Renal pelvis (tissue), 4 donors: ENCODE data around the gene TMCO4. TPM values are rescaled to one million over a fixed set of nuclear protein-coding genes. Genes with fewer than 3 reads are reported as not detected.
A peak's percentile ranks its signal among the peaks of the same experiment; 100 is the strongest.

ENCODE experiments used
- DNase-seq: peaks from one replicate; pipeline ENCODE4 v3.0.0-alpha.2; 2013
- polyA plus RNA-seq, 3 donors: library from polyadenylated mRNA; unstranded; fragments of 120-200 nt; gene quantifications; one replicate each; pipeline ENCODE4 v1.2.1, GENCODE V29; 2013; ENCODE audit not compliant: insufficient read length in 3 of 3

The TMCO4 gene
- polyA plus RNA-seq, 3 donors: 19.0 to 21.5 (median 21.3) TPM

DNA sequence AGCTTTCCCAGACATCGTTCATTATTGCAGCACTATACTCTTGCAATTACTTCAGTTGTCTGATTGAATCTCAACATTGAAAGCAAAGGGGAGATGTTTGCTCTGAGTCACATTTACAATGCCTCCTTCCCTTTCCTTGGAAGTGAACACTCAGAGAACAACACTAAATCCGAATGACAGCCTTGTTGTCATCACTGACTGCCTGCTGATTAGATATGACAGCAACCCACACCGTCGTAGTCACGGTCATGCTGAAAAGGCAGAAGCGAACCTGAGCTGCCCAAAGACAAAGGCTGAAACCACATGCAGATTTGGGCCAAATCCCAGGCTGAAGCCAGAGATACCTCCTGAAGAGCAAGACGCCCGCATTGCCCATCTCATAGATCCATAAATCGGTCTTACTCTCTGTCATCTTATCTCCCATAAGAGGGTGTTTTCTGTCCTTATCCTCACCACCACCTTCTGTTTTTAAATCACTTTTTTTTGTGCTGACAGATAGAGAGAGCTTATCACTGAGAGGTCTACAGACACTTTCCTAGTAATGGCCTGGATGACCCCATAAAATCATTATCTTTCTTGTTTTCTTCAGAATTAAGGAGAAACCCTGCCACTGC lies 47.5 kb downstream of the TMCO4 start:
- DNase-seq: no peak

- no peak for DNase-seq
These were observed 48.8 kb downstream of the TMCO4 start for GRCh38 chr1:19750882-19751276.

DNA sequence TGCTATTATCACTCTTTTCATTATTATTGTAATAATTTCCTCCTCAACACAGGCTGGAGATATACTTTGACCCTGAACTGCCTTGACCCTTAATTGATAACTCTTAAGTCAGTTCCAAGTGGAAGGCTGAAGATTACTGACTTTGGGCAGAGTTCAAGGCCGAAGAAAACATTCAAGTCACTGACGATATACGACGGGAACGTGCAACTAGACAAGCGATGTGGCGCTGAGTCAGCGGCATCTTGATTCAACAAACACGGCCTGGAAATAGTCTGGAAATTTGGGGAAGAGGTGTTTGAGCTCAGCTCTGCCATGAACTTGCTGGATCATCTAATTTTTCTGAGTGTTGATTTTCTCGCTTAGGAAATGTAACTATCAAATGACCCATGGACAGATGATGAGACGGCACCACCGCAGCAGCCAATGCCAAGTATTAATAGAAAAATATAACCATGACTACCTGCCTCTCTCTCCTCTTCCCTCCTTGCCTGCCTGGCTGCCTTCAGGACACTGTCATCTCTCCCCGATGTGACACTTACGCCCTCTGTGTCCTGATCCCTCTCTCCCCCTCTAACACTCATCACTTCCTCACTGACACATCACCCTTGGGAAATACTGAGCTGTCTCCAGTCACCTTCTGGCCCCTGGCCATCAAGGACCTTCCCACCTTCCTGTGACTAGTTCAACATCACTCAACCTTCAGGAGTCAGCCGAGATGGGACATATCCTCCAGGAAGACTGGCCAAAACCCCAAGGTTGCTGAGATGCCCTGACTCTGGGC lies 49.4 kb downstream of the TMCO4 start:
- no peak for DNase-seq

- DNase-seq: no peak
These were observed 50.0 kb downstream of the TMCO4 start for GRCh38 chr1:19749685-19750084.

DNA sequence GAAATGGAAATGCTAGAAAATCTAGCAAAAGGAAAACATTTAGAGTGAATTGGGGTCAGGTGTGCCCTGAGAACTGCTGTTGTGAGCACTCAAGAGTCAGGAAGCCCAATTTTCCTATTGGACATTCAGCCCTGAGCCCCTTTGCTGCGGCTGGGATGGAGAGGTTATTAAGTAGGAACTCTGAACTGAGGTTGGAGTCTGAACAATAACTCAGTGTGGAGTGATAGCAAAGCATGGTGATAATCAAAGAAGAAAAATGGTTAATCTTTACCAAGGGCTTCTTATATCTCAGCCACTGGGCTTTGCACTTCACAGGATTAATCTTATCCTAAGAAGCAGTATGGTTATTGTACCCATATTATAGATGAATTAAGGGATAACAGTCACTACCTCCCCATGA lies 52.0 kb downstream of the TMCO4 start:
- no peak for DNase-seq

GRCh38 chr1:19744886-19745285 lies 54.8 kb downstream of the TMCO4 start:
- DNase-seq: no peak

DNA sequence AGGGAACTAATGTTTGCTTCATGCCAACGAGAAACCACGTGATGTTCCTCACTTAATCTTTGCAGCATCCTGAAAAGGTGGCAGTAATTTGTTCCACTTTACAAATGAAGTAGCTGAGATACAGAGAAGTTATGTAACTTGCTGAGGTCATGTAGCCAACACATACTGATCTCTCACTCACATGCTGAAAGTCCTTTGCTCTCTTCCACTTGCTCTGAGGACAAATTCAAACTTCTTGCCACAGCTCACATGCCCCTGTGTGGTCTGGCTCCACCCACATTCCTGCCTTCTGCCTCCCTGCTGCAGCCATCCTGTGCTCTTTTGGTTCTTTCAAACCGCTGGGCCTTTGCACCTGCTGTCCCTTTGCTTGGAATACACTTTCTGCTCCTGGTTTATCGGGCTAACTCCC lies 55.4 kb downstream of the TMCO4 start:
- DNase-seq: no peak

DNA sequence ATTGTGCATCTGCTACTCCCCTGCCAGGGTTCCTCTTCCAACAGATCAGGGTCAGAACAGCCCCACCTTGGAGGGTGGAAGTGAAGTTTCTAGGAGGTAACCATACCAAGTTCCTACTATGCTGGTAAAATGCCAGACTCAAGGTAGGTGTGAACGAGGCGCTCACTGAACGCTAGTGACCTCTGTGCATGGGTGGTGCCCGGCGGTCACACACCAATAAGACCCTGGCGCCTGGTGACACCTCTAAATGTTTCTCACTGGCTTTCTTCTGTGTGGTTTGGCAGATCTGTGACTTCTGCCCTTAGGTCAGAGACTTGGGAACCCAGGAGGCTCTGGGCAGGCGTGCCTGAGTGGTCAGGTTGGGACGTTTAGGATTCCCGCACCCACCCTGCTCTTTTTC lies 55.9 kb downstream of the TMCO4 start:
- no peak for DNase-seq

- no peak for DNase-seq
These were observed 56.5 kb downstream of the TMCO4 start for GRCh38 chr1:19743180-19743579.

GRCh38 chr1:19739628-19740027 lies 60.1 kb downstream of the TMCO4 start:
- no peak for DNase-seq

- no peak for DNase-seq
These were observed 61.0 kb downstream of the TMCO4 start for GRCh38 chr1:19738669-19739068.

DNA sequence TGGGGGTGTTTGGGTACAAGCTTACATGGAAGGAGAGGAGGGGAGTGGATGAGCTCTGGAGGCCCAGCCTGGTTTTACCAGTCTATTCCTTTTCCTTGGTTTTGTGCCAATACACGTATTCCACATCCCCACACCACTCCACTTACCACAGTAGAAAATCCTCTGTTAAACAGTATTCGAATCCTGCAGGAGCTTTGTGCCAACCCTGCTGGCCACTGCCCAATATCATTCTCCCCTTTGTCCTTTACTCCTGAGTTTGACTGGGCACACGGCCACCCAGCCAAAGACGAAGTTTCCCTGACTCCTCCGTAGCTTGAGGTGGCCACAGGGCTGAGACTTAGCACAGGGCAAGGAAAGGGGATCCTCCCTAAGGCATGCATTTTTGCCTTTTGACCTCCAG lies 61.6 kb downstream of the TMCO4 start:
- DNase-seq: no peak

DNA sequence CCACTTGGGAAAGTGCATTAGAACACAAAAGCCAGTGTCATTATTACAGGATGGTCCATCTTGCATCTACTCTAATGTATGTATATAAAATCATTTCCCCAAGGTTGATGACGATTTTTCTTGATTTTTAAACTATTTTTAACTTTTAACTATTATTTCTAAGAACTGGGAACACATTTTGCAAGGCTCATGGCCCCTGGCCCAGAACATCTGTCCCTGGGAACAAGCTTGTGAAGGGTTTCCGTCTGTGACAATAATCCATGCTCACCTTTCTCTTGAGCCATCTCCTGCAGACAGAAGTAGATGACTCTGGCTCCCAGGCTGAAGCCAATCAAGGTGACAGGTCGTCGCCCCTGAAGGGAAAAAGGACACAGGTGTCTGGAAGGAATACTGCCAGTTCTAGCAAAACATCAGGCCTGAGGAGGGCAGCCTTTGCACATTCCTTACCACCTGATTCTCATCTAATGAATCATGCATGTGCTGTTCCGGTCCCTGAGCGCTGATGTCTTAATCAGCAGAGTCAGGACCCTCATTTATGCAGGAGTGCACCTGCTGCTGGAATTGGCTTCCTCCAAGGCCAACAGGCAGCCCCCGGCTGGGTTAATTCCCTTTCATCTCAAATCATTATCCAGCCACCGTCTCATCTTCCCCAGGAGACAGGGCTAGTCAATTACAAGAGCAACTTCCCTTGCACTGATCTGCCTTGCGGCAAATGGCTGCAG lies 62.5 kb downstream of the TMCO4 start:
- peak; percentile 69 for DNase-seq

GRCh38 chr1:19735440-19736127 lies 64.1 kb downstream of the TMCO4 start:
- no peak for DNase-seq

GRCh38 chr1:19734472-19734999 lies 65.2 kb downstream of the TMCO4 start:
- no peak for DNase-seq

GRCh38 chr1:19734056-19734455 lies 65.7 kb downstream of the TMCO4 start:
- DNase-seq: no peak

DNA sequence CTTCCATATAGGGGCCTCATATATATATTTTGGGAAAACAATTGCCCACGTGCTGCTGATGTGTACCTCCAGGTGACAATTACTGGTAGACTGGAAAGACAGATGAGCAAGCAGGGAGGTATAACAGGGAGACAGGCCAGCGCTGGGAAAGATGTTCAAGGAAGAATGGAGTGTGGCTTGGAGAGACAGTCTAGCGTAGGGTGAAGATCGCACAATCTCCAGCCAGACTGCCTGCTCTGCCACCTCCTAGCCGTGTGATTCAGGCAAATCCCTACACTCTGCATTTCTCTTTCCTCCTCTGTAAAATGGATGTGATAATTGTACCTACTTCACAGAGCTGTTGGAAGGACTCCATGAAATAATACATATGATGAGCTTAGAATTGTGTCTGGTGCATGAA lies 66.1 kb downstream of the TMCO4 start:
- no peak for DNase-seq

GRCh38 chr1:19731311-19731821 lies 68.3 kb downstream of the TMCO4 start:
- DNase-seq: no peak

- DNase-seq: no peak
These were observed 68.9 kb downstream of the TMCO4 start for GRCh38 chr1:19730793-19731192.

DNA sequence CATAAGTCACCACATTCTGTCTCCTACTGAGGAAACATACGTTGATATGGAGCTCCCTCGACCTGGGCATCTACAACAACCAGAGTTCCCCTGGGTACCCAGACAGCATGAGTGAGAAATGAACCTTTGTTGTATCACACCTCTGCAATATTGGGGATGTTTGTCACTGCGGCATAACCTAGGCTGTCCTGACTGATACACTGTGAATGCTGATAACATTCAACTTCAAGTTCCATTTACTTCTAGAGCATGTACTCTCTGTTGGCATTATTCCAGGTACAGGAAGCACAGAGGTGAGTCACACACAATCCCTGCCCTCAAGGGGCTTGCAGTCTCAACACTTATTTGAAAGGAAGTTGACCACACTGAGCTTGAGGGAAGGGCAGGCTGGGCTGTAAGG lies 69.5 kb downstream of the TMCO4 start:
- DNase-seq: no peak

DNA sequence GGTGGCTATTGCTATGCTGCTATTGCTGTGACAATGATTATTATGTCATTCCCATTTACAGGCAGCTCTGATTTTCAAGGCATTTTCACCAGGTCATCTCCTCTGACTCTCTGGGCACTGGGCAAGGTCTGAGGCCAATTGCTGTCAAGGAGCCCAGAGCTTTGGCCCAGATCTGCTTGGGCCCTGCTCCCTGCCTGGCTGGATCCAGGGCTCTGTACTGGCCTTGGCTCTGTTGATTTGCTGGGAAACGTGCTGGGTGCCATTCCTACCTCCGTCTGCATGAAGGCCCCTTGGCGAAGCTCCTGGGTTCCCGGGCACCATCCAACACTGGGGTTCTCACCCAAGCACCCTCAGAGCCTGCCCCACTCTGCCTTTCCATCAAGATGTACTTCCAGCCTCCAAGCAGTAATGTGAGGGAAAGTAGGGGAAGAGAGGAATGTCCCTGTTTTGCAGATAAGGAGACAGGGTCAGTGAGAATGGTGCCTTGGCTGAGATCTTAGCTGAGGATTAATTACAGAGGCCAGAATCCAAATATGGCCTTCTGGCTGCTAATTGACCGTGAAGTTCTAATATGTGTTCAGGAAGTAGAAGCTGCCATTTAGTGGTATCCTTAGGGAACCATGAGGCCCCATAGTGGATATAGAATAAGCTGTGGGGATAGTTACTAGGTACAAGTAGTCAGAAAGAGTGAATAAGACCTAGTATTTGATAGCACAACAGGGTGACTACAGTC lies 71.1 kb downstream of the TMCO4 start:
- no peak for DNase-seq
